Measurements from ENCODE around the gene SRSF11. TPM values are rescaled to one million over a fixed set of nuclear protein-coding genes. Genes with fewer than 3 reads are reported as not detected.

SRSF11 gene, protein sequence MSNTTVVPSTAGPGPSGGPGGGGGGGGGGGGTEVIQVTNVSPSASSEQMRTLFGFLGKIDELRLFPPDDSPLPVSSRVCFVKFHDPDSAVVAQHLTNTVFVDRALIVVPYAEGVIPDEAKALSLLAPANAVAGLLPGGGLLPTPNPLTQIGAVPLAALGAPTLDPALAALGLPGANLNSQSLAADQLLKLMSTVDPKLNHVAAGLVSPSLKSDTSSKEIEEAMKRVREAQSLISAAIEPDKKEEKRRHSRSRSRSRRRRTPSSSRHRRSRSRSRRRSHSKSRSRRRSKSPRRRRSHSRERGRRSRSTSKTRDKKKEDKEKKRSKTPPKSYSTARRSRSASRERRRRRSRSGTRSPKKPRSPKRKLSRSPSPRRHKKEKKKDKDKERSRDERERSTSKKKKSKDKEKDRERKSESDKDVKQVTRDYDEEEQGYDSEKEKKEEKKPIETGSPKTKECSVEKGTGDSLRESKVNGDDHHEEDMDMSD
- 74.8 and 171 TPM in 2 replicates for total RNA-seq

GRCh38 chr1:70221238-70222121 lies at the start of gene SRSF11:
SRSF11 (plus strand) TSS chr1:70221380; CDS start chr1:70221637, 257 bp downstream.

GRCh38 chr1:70205434-70206118 lies 15.6 kb upstream of the SRSF11 start, which contains the start of gene LRRC40:
LRRC40 (minus strand) TSS chr1:70205579; CDS start chr1:70205540, 39 bp downstream.

Other genes with a start within 250 kb of the SRSF11 start
- 19.4 and 28.6 TPM in 2 replicates for gene LRRC40, start 15.8 kb upstream of the SRSF11 start, total RNA-seq
- gene ANKRD13C, start 133.3 kb downstream of the SRSF11 start, total RNA-seq, result 18.6 and 25.7 TPM in 2 replicates
- 0.76 and 0.81 TPM in 2 replicates for gene CTH, start 189.9 kb downstream of the SRSF11 start, total RNA-seq